ENCODE results near the gene ZDHHC24. TPM values are rescaled to one million over a fixed set of nuclear protein-coding genes. Genes with fewer than 3 reads are reported as not detected.

Gene ZDHHC24
- polyA plus RNA-seq, 1 donor from 2014 or later: 15.9 TPM

DNA sequence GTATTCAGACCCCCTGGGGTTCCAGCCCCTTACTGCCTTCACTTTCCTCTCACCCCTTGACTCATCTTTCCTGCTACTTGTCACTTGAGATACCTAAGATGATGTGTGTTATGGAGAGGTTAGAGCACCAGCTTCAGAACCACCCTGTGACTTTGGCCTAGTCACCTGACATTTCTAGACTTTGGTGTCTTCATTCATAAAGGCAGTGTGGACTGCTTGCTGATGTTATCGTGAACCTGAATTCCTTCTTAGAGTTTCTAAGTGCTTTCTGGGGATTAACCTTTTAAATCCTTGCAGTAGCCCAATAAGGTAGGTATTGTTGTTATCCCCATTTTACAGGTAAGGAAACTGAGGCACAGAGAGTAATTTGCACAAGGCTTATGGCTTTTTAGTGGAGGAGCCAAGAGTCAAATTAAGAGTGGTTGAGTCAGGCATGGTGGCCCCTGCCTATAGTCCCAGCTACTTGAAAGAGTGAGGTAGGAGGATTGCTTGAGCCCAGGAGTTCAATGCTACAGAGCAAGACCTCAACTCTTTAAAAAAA is 40.5 kb downstream of the ZDHHC24 start:
- Histone ChIP-seq H3K4me3 (ENCODE audit: low read length) (no peak overlapping the region), H4K20me1 (ENCODE audit: insufficient read depth) (no peaks in the 10 kb centered on the region), H3F3A (ENCODE audit: insufficient read depth, low read length, poor library complexity, severe bottlenecking) (no peaks in the 10 kb centered on the region), H3K27ac (ENCODE audit: low read length) (no peak overlapping the region), H2AFZ (ENCODE audit: low read depth, low read length) (no peak overlapping the region), H3K9ac (ENCODE audit: low read length) (no peak overlapping the region), H3K36me3 (ENCODE audit: insufficient read depth, low read length) (no peaks in the 10 kb centered on the region), H3K4me2 (ENCODE audit: low read length) (no peak overlapping the region), H3K9me2 (ENCODE audit: insufficient read depth, low read length) (no peaks in the 10 kb centered on the region), H3K79me2 (replicated peaks; ENCODE audit: insufficient read depth, low read length) (no peaks in the 10 kb centered on the region), H3K9me3 (ENCODE audit: low read length) (no peaks in the 10 kb centered on the region), H3K27me3 (ENCODE audit: insufficient read depth, low read depth, low read length) (no peaks in the 10 kb centered on the region)
- TF ChIP-seq, protein P1, sequence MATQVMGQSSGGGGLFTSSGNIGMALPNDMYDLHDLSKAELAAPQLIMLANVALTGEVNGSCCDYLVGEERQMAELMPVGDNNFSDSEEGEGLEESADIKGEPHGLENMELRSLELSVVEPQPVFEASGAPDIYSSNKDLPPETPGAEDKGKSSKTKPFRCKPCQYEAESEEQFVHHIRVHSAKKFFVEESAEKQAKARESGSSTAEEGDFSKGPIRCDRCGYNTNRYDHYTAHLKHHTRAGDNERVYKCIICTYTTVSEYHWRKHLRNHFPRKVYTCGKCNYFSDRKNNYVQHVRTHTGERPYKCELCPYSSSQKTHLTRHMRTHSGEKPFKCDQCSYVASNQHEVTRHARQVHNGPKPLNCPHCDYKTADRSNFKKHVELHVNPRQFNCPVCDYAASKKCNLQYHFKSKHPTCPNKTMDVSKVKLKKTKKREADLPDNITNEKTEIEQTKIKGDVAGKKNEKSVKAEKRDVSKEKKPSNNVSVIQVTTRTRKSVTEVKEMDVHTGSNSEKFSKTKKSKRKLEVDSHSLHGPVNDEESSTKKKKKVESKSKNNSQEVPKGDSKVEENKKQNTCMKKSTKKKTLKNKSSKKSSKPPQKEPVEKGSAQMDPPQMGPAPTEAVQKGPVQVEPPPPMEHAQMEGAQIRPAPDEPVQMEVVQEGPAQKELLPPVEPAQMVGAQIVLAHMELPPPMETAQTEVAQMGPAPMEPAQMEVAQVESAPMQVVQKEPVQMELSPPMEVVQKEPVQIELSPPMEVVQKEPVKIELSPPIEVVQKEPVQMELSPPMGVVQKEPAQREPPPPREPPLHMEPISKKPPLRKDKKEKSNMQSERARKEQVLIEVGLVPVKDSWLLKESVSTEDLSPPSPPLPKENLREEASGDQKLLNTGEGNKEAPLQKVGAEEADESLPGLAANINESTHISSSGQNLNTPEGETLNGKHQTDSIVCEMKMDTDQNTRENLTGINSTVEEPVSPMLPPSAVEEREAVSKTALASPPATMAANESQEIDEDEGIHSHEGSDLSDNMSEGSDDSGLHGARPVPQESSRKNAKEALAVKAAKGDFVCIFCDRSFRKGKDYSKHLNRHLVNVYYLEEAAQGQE (IDR thresholded peaks at IDR 0.05; ENCODE audit: borderline replicate concordance): no peak
- TF ChIP-seq, protein P2, sequence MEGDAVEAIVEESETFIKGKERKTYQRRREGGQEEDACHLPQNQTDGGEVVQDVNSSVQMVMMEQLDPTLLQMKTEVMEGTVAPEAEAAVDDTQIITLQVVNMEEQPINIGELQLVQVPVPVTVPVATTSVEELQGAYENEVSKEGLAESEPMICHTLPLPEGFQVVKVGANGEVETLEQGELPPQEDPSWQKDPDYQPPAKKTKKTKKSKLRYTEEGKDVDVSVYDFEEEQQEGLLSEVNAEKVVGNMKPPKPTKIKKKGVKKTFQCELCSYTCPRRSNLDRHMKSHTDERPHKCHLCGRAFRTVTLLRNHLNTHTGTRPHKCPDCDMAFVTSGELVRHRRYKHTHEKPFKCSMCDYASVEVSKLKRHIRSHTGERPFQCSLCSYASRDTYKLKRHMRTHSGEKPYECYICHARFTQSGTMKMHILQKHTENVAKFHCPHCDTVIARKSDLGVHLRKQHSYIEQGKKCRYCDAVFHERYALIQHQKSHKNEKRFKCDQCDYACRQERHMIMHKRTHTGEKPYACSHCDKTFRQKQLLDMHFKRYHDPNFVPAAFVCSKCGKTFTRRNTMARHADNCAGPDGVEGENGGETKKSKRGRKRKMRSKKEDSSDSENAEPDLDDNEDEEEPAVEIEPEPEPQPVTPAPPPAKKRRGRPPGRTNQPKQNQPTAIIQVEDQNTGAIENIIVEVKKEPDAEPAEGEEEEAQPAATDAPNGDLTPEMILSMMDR (IDR thresholded peaks at IDR 0.05; ENCODE audit: poor library complexity, severe bottlenecking): no peak
- no peak for TF ChIP-seq TAF1 (IDR thresholded peaks at IDR 0.05; ENCODE audit: low read depth)
- TF ChIP-seq SMC3 (conservative IDR thresholded peaks at IDR 0.05; ENCODE audit: poor library complexity): no peak
- no peak for TF ChIP-seq EP300 (conservative IDR thresholded peaks at IDR 0.05; ENCODE audit: poor library complexity, severe bottlenecking)

DNA sequence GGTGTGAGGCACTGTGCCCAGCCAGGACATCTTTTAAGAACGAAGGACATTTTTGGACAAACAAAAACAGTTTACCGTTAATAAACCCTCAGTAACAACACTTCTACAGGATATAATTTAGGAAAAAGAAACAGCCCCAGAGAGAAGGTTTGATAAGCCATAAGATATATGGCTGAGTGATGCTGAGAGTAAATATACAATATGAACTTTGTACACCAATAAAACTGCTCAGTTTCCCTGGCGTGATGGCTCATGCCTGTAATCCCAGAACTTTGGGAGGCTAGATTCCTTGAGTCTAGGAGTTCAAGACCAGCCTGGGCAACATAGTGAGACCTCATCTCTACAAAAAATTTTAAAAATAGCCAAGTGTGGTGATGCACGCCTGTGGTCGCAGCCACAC is 47.3 kb downstream of the ZDHHC24 start:
- TF ChIP-seq POLR2AphosphoS5 (IDR thresholded peaks at IDR 0.05): no peak
- no peak for TF ChIP-seq SMC3 (conservative IDR thresholded peaks at IDR 0.05; ENCODE audit: poor library complexity)
- no peak for TF ChIP-seq EZH2 (IDR thresholded peaks at IDR 0.05; ENCODE audit: borderline replicate concordance, insufficient read depth, low read length, poor library complexity, severe bottlenecking)
- no peak for TF ChIP-seq MXI1 (conservative IDR thresholded peaks at IDR 0.05; ENCODE audit: poor library complexity, severe bottlenecking)
- TF ChIP-seq, protein P1 (IDR thresholded peaks at IDR 0.05; ENCODE audit: borderline replicate concordance): no peak
- TF ChIP-seq, protein P2 (IDR thresholded peaks at IDR 0.05; ENCODE audit: poor library complexity, severe bottlenecking): no peak
- no peak for TF ChIP-seq TAF1 (IDR thresholded peaks at IDR 0.05; ENCODE audit: low read depth)
- no peak for TF ChIP-seq EP300 (conservative IDR thresholded peaks at IDR 0.05; ENCODE audit: poor library complexity, severe bottlenecking)
- TF ChIP-seq RAD21 (conservative IDR thresholded peaks at IDR 0.05): no peak
- Histone ChIP-seq H3K9ac (ENCODE audit: low read length) (no peak overlapping the region), H3K9me3 (ENCODE audit: low read length) (no peaks in the 10 kb centered on the region), H2AFZ (ENCODE audit: low read depth, low read length) (no peak overlapping the region), H4K20me1 (ENCODE audit: insufficient read depth) (no peaks in the 10 kb centered on the region), H3K27ac (ENCODE audit: low read length) (no peak overlapping the region), H3K79me2 (replicated peaks; ENCODE audit: insufficient read depth, low read length) (no peaks in the 10 kb centered on the region), H3F3A (ENCODE audit: insufficient read depth, low read length, poor library complexity, severe bottlenecking) (no peaks in the 10 kb centered on the region), H3K9me2 (ENCODE audit: insufficient read depth, low read length) (no peaks in the 10 kb centered on the region), H3K4me2 (ENCODE audit: low read length) (no peak overlapping the region), H3K27me3 (ENCODE audit: insufficient read depth, low read depth, low read length) (no peaks in the 10 kb centered on the region), H3K4me3 (ENCODE audit: low read length) (no peak overlapping the region), H3K36me3 (ENCODE audit: insufficient read depth, low read length) (no peaks in the 10 kb centered on the region)
